Inflammatory macrophage treated with lipopolysaccharide for 4 hours (primary cell): ENCODE results near the gene KLHDC8A.
"Not testable (repeated sequence)": the region's sequence is repeated elsewhere in the genome, so short reads cannot be mapped to it uniquely, and the experiment has no call there.

Experiments used
- DNase-seq: peaks from one replicate; pipeline ENCODE4 v3.0.0-alpha.2; 2020

KLHDC8A gene

DNA sequence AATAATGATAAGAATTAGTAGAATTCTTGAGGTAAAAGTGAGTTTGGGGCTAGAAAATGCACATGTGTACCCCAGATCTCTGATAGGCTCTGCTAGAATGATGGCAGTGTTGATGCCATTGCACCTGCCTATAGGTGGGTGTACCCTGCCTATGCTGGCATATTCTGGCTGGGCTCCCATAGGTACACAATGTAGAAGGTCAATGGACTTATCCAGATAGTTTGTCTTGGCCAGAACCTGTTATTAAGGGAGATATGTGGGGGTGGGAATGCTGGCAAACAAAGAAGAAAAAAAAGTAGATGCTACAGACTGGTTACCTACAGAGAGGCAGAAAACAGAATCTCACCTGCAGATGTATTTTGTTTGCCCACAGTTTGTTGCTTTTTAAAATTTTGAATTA lies 14.1 kb upstream of the KLHDC8A start:
- DNase-seq = no peak

- DNase-seq = no peak
These were observed 13.0 kb upstream of the KLHDC8A start for GRCh38 chr1:205369701-205370123.

DNA sequence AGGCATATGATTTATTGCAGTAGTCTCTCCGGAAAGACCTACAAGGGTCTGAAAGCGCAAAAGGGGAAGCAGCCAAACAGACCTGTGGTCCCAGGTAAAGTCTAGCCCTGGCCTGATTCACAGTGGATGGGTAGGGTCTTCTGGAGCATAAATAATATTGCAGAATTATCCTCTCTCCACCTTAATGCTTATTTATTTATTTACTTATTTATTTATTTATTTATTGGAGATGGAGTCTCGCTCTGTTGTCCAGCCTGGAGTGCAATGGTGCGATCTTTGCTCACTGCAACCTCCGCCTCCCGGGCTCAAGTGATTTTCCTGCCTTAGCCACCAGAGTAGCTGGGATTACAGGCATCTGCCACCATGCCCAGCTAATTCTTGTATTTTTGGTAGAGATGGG lies 11.8 kb upstream of the KLHDC8A start:
- no peak for DNase-seq

- DNase-seq = no peak
These were observed 9.3 kb upstream of the KLHDC8A start for GRCh38 chr1:205365945-205366463.

- DNase-seq = not testable (repeated sequence)
These were observed 8.4 kb upstream of the KLHDC8A start for GRCh38 chr1:205365086-205365485.

- DNase-seq = no peak
These were observed 4.2 kb upstream of the KLHDC8A start for GRCh38 chr1:205360891-205361290.

- DNase-seq = no peak
These were observed 3.2 kb upstream of the KLHDC8A start for GRCh38 chr1:205359771-205360565.

DNA sequence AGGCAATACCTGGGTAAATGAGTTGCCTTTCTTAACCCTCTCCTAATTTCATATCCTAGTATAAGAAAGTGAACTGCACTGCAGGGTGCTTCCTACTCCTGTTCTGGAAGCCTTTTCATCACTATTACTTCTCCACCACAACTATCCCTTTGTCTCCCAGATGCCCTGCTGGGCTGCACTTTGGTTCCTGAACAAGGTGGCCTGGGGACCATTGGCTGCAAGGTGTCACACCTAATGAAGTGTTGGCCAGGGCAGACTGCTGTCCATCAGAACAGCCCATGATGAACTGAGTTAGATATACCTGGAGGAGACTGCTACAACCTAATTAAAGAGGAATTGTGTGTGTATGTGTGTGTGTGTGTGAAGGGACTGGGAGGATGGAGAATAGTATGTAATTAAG lies 1.9 kb upstream of the KLHDC8A start:
- no peak for DNase-seq

DNA sequence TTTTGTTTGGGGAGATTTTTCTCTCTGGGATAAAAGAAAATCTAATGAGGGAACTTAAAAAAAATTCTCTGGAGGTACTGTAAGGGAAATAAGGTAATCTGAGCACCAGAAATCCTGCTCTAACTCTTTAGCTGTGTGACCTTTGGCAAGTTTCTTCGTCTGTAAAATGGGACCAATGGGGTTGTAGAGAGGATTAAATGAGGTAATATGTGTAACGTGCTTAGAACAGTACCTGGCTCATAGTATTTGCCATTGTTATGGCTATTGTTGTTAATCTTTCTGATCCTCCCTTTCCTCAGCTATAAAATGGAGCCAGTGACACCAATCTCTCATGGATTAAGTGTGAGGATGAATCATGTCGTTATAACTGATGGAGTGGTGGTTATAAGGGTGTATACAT lies 845 bp upstream of the KLHDC8A start:
- DNase-seq = no peak

GRCh38 chr1:205355075-205355453 lies 1.7 kb downstream of the KLHDC8A start:
- no peak for DNase-seq

GRCh38 chr1:205354259-205355074 lies 2.3 kb downstream of the KLHDC8A start:
- peak; percentile 57 for DNase-seq

- no peak for DNase-seq
These were observed 3.1 kb downstream of the KLHDC8A start for GRCh38 chr1:205353612-205354011.

DNA sequence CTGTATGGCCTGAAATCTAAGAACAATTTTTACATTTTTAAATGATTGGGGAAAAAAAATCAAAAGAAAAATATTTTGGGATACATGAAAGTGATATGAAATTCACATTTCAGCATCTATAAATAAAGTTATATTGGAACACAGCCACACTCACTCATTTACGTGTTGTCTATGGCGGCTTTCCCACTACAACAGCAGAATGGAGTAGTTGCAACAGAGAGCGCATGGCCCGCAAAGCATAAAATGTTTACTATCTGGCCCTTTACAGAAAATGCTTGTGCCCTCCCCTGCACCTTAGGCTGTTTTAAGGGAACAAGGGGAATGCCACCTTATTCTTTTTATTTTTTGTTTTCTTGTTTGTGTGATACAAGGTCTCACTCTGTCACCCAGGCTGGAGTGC lies 3.5 kb downstream of the KLHDC8A start:
- DNase-seq = no peak

DNA sequence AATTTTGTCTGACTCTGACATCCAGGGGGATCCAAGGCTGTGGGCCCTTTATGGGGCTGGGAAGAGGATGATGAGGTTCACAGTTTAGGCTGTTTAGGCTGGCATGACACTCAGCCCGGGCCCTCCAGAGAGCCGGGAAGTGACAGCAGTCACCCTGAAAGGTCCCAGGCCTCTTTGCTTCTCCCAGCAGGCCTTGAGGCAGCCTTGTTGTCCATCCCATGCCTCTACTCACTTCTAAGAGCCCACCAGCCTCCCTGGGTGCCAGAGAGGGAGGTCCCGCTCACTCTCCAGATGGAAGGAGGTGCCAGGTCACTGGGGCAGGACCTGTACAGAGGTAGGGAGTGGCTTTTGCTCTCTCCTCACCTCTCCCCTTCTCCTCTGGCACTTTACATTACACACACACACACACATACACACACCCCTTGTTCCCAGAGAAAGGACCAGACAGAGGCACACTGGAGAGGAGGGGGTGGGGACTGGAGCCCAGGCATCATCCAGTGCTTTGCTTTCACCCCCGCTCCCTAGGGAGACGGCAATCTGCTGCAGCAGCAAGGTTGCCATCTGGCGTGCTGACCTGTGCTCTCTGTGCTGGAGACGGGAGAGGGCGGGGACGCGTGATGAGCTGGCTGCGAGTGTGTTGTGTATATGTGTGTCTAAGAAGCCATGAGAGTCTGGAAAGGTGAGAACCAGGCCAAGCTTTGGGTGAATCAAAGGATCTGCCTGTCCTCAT lies 4.6 kb downstream of the KLHDC8A start:
- DNase-seq = no peak

GRCh38 chr1:205350691-205351141 lies 6.0 kb downstream of the KLHDC8A start:
- DNase-seq = no peak

DNA sequence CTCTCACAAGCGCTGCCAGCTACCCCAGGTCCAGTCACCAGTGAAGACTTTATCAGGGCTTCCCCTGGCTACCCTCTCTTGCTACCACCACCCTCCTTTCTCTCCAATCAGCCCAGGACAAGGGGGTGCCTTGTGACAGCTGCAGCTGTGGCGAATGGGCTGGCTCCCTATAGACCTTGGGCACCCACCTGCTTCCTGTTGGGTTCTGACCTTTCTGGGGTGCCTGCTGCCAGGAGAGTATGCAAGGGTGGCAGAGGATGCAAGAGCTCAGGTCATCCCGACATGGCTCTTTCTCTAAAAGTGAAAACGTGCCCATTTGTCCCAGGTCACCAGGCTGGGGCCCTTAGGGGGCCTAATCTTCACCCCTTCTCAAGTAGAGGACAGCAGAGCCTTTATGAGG lies 6.6 kb downstream of the KLHDC8A start:
- DNase-seq = no peak

- no peak for DNase-seq
These were observed 7.9 kb downstream of the KLHDC8A start for GRCh38 chr1:205348554-205349487.

GRCh38 chr1:205346956-205347574 lies 9.7 kb downstream of the KLHDC8A start:
- DNase-seq = no peak

DNA sequence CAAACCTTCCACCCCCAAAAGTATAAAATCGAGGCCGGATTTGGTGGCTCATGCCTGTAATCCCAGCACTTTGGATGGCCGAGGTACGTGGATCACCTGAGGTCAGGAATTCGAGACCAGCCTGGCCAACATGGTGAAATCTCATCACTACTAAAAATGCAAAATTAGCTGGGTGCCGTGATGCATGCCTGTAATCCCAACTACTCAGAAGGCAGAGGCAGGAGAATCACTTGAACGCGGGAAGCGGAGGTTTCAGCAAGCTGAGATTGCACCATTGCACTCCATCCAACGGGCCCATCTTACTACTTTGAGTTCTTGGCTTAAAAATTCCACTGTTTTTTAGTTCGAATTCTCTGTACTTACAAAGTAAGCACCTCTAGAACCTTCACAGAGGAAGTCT lies 11.0 kb downstream of the KLHDC8A start:
- DNase-seq = no peak

- no peak for DNase-seq
These were observed 12.4 kb downstream of the KLHDC8A start for GRCh38 chr1:205344066-205344928.
